Measurements from ENCODE around the gene TMEM101. TPM values are rescaled to one million over a fixed set of nuclear protein-coding genes. Genes with fewer than 3 reads are reported as not detected.

The TMEM101 gene
- total and polyA plus RNA-seq, 2 of the 8 experiments (the other 6 are each of a cell fraction or from before 2014, with no cell fraction given), result 16.1 to 44.7 TPM

- H3K79me1 ChIP-seq (ENCODE audit: low read depth, low read length), result no peaks in the 10 kb centered on the region; the same call in 1 of the 2 replicates
- ChIA-PET CTCF (ENCODE audit: partially characterized antibody) (interaction anchor here (0.6 to 7.2 kb wide), 11 partner anchors 9 to 132 kb away, joined by 3 to 67 read pairs (median 6); no protein-coding TSS in a partner anchor), POLR2A (ENCODE audit: partially characterized antibody) (interaction anchor here (0.7 to 3.4 kb wide), 7 partner anchors 9 to 119 kb away, joined by 3 to 17 read pairs (median 3); partner anchors contain the start of genes HDAC5, LSM12 and TMEM101)
- peak overlapping the region; percentile 94 for H3K4me2 ChIP-seq (ENCODE audit: insufficient read depth in 1 of 2, low read depth in 2 of 2, low read length in 2 of 2)
- no peak overlapping the region; the same call in 1 of the 2 replicates for H4K8ac ChIP-seq (ENCODE audit: extremely low read depth, insufficient read depth, low read length)
- WGBS, 2 experiments (ENCODE audit: extremely low coverage in 1 of 2, insufficient coverage in 1 of 2, insufficient read length in 1 of 2, insufficient replicate concordance in 2 of 2, low coverage in 1 of 2, low lambda C conversion rate in 2 of 2, missing lambda C conversion rate in 1 of 2), result 1% methylated on average over 43 of the region's 71 CpGs; no CpG with 5 or more reads in 1 of the 2 experiments
- H3K27me3 ChIP-seq (replicated peaks in 1 of 4; ENCODE audit: control insufficient read depth in 3 of 4, extremely low read depth in 1 of 4, insufficient read depth in 3 of 4, low read length in 3 of 4), result peaks cover 0 to 21% (median 17%) of the 10 kb centered on the region in 4 experiments; a peak in 6 of 7 replicates
- H3K18ac ChIP-seq (ENCODE audit: extremely low read depth, low read length), result peak overlapping the region; percentile 71
- peaks cover 0 to 19% (median 13%) of the 10 kb centered on the region in 4 experiments; a peak in 6 of 7 replicates for H3K4me1 ChIP-seq (replicated peaks in 1 of 4; ENCODE audit: control insufficient read depth in 3 of 4, insufficient read depth in 4 of 4, low read length in 3 of 4)
- no peak overlapping the region for H3K14ac ChIP-seq (ENCODE audit: insufficient read length)
- H4K91ac ChIP-seq (replicated peaks; ENCODE audit: insufficient read length, low read length), result peak overlapping the region; percentile 85
- H4K5ac ChIP-seq (ENCODE audit: insufficient read length, low read depth, low read length), result no peak overlapping the region
- no peaks in the 10 kb centered on the region for H3K9me3 ChIP-seq (ENCODE audit: insufficient read depth in 2 of 2, low read depth in 1 of 2, low read length in 1 of 2)
- no peak overlapping the region for H3K27ac ChIP-seq (ENCODE audit: low read depth, low read length)
- peak overlapping the region; percentile 59 to 86 (median 74) for H3K4me3 ChIP-seq (ENCODE audit: extremely low read depth in 1 of 4, insufficient read depth in 2 of 4, low read depth in 3 of 4, low read length in 4 of 4)
- H2BK15ac ChIP-seq (ENCODE audit: low read length), result peak overlapping the region; percentile 99; the same call in 1 of the 2 replicates
- H2BK20ac ChIP-seq (ENCODE audit: low read length), result no peak overlapping the region
- H3K23ac ChIP-seq (ENCODE audit: insufficient read length), result no peak overlapping the region
- no peak overlapping the region for H3K4ac ChIP-seq (replicated peaks; ENCODE audit: insufficient read length, low read depth, low read length)
- H2AFZ ChIP-seq (ENCODE audit: low read length), result no peak overlapping the region
- FAIRE-seq, result no peak
- H4K20me1 ChIP-seq (replicated peaks in 1 of 2; ENCODE audit: control insufficient read depth in 1 of 2, insufficient read depth in 2 of 2, low read length in 2 of 2), result peaks cover 4 to 8% of the 10 kb centered on the region in 2 experiments
- no peaks in the 10 kb centered on the region for H3K79me2 ChIP-seq (ENCODE audit: control insufficient read depth in 1 of 2, insufficient read depth in 2 of 2, low read length in 2 of 2)
- peaks cover 32% of the 10 kb centered on the region for H3K23me2 ChIP-seq (ENCODE audit: low read depth, low read length)
- H3K36me3 ChIP-seq (ENCODE audit: control insufficient read depth in 2 of 4, insufficient read depth in 4 of 4, low read length in 3 of 4), result no peaks in the 10 kb centered on the region
- H3K9ac ChIP-seq (replicated peaks in 1 of 4; ENCODE audit: extremely low read depth in 1 of 4, low read depth in 3 of 4, low read length in 3 of 4), result peak overlapping the region in 1 of 4 experiments; percentile 54; a peak in 1 of 7 replicates
- H2BK12ac ChIP-seq (ENCODE audit: low read depth, low read length), result 0 out of 2 replicates have a peak overlapping the region, but pooled peaks have one; percentile 71
- no peak overlapping the region for H2BK120ac ChIP-seq (replicated peaks; ENCODE audit: low read depth, low read length)
- peak in 1 of 2 experiments; percentile 83 for DNase-seq (ENCODE audit: low read depth in 1 of 2, low spot score in 2 of 2)
- peak overlapping the region; percentile 52; the same call in 1 of the 2 replicates for H2BK5ac ChIP-seq (ENCODE audit: low read depth, low read length)
- H3K56ac ChIP-seq (replicated peaks; ENCODE audit: insufficient read length, low read depth, low read length), result peak overlapping the region; percentile 27
- H2AK5ac ChIP-seq (ENCODE audit: low read depth, low read length), result peak overlapping the region; percentile 65; the same call in 1 of the 2 replicates
- TF ChIP-seq EZH2 (IDR thresholded peaks at IDR 0.05; ENCODE audit: low read depth, low read length, severe bottlenecking) (peak; percentile 36), E2F6 (IDR thresholded peaks at IDR 0.05) (no peak; the same call in 1 of the 2 replicates), JUND (IDR thresholded peaks at IDR 0.05; ENCODE audit: low read length) (no peak), RXRA (IDR thresholded peaks at IDR 0.05; ENCODE audit: insufficient read depth, low read depth, low read length) (no peak), SAP30 (IDR thresholded peaks at IDR 0.05; ENCODE audit: insufficient read depth, insufficient replicate concordance, low read length) (peak; percentile 40), JUN (IDR thresholded peaks at IDR 0.05; ENCODE audit: low read depth, low read length) (no peak), POLR2A (IDR thresholded peaks at IDR 0.05; ENCODE audit: control extremely low read depth in 1 of 2, low read depth in 2 of 2, low read length in 2 of 2) (0 out of 3 replicates have a peak, but pooled peaks of 1 of the 2 experiments have one; percentile 4)
- TF ChIP-seq, protein P1, sequence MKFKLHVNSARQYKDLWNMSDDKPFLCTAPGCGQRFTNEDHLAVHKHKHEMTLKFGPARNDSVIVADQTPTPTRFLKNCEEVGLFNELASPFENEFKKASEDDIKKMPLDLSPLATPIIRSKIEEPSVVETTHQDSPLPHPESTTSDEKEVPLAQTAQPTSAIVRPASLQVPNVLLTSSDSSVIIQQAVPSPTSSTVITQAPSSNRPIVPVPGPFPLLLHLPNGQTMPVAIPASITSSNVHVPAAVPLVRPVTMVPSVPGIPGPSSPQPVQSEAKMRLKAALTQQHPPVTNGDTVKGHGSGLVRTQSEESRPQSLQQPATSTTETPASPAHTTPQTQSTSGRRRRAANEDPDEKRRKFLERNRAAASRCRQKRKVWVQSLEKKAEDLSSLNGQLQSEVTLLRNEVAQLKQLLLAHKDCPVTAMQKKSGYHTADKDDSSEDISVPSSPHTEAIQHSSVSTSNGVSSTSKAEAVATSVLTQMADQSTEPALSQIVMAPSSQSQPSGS (IDR thresholded peaks at IDR 0.05; ENCODE audit: low read length), result no peak
Measured at GRCh38 chr17:44004761-44005526, 9.8 kb downstream of the TMEM101 start.

All from H1 (cell line).